ENCODE measurements around the gene PSMA5. TPM values are rescaled to one million over a fixed set of nuclear protein-coding genes. Genes with fewer than 3 reads are reported as not detected.

PSMA5 gene
- total RNA-seq, 1 experiment from 2014 or later = 169 TPM

DNA sequence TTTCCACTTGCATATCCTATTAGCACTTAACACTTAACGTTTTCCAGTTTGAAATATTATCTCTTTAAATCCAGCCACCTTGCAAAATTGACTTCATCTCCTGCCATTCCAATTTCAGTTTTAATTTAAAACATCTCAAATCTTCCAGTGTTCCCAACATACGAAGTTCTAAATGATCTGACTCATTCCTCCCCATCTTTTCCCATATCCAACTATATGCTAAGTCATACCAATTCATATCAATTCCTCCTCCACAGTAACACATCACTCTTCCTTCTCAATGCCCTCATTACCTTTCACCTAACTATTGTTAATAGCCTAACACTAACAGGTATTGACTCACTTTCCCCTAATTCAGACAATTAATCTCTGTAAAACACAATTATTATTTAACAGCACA, 2.8 kb downstream of the PSMA5 start:
- H3K27me3 ChIP-seq (ENCODE audit: insufficient read depth, low read length) = no peaks in the 10 kb centered on the region
- peaks cover 7 to 29% of the 10 kb centered on the region in 2 experiments for H3K4me1 ChIP-seq (ENCODE audit: control insufficient read depth in 1 of 2, insufficient read depth in 2 of 2, low read length in 2 of 2)
- ChIA-PET RAD21 (ENCODE audit: low non-redundant PET in 1 of 2, low total read pairs in 2 of 2, uncharacterized antibody in 2 of 2, unreplicated experiment in 2 of 2) (no interaction called here), POLR2A (no interaction called here), CTCF (no interaction called here)
- DNase-seq (ENCODE audit: low read depth, low spot score) = no peak
- intact Hi-C loops (cut with micrococcal nuclease) = no loop called here
- no peaks in the 10 kb centered on the region for H3K9me2 ChIP-seq (ENCODE audit: insufficient read depth)
- no peaks in the 10 kb centered on the region for H3K9me3 ChIP-seq (ENCODE audit: control insufficient read depth in 1 of 2, insufficient read depth in 1 of 2, low read depth in 1 of 2, low read length in 2 of 2)
- no TSS peak for BruUV-seq (replicated peaks)
- TF ChIP-seq, protein P1, sequence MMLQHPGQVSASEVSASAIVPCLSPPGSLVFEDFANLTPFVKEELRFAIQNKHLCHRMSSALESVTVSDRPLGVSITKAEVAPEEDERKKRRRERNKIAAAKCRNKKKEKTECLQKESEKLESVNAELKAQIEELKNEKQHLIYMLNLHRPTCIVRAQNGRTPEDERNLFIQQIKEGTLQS (IDR thresholded peaks at IDR 0.05) = no peak
- TF ChIP-seq TCF7L2 (IDR thresholded peaks at IDR 0.05; ENCODE audit: borderline replicate concordance, extremely low read depth, insufficient read depth, insufficient read length) (no peak), SRF (IDR thresholded peaks at IDR 0.05; ENCODE audit: low read depth) (no peak), ZFX (IDR thresholded peaks at IDR 0.05) (no peak), EZH2 (IDR thresholded peaks at IDR 0.05) (no peak), FOSL1 (IDR thresholded peaks at IDR 0.05; ENCODE audit: low read depth) (no peak), ZNF274 (IDR thresholded peaks at IDR 0.05; ENCODE audit: low read depth, low read length) (no peak), SIN3A (IDR thresholded peaks at IDR 0.05; ENCODE audit: low read depth) (no peak), YY1 (IDR thresholded peaks at IDR 0.05; ENCODE audit: extremely low read depth, insufficient replicate concordance, low read depth, low read length) (no peak)
- TF ChIP-seq, protein P2, sequence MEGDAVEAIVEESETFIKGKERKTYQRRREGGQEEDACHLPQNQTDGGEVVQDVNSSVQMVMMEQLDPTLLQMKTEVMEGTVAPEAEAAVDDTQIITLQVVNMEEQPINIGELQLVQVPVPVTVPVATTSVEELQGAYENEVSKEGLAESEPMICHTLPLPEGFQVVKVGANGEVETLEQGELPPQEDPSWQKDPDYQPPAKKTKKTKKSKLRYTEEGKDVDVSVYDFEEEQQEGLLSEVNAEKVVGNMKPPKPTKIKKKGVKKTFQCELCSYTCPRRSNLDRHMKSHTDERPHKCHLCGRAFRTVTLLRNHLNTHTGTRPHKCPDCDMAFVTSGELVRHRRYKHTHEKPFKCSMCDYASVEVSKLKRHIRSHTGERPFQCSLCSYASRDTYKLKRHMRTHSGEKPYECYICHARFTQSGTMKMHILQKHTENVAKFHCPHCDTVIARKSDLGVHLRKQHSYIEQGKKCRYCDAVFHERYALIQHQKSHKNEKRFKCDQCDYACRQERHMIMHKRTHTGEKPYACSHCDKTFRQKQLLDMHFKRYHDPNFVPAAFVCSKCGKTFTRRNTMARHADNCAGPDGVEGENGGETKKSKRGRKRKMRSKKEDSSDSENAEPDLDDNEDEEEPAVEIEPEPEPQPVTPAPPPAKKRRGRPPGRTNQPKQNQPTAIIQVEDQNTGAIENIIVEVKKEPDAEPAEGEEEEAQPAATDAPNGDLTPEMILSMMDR (IDR thresholded peaks at IDR 0.05 in 2 of 3, conservative IDR thresholded peaks at IDR 0.05 in 1 of 3; ENCODE audit: borderline replicate concordance in 1 of 3, insufficient read depth in 1 of 3, low read depth in 2 of 3, low read length in 2 of 3) = no peak
- TF ChIP-seq, protein P3, sequence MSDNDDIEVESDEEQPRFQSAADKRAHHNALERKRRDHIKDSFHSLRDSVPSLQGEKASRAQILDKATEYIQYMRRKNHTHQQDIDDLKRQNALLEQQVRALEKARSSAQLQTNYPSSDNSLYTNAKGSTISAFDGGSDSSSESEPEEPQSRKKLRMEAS (IDR thresholded peaks at IDR 0.05) = no peak
- TF ChIP-seq, protein P4, sequence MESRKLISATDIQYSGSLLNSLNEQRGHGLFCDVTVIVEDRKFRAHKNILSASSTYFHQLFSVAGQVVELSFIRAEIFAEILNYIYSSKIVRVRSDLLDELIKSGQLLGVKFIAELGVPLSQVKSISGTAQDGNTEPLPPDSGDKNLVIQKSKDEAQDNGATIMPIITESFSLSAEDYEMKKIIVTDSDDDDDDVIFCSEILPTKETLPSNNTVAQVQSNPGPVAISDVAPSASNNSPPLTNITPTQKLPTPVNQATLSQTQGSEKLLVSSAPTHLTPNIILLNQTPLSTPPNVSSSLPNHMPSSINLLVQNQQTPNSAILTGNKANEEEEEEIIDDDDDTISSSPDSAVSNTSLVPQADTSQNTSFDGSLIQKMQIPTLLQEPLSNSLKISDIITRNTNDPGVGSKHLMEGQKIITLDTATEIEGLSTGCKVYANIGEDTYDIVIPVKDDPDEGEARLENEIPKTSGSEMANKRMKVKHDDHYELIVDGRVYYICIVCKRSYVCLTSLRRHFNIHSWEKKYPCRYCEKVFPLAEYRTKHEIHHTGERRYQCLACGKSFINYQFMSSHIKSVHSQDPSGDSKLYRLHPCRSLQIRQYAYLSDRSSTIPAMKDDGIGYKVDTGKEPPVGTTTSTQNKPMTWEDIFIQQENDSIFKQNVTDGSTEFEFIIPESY (IDR thresholded peaks at IDR 0.05; ENCODE audit: extremely low read depth, insufficient replicate concordance, low read length) = no peak
- TF ChIP-seq, protein P5, sequence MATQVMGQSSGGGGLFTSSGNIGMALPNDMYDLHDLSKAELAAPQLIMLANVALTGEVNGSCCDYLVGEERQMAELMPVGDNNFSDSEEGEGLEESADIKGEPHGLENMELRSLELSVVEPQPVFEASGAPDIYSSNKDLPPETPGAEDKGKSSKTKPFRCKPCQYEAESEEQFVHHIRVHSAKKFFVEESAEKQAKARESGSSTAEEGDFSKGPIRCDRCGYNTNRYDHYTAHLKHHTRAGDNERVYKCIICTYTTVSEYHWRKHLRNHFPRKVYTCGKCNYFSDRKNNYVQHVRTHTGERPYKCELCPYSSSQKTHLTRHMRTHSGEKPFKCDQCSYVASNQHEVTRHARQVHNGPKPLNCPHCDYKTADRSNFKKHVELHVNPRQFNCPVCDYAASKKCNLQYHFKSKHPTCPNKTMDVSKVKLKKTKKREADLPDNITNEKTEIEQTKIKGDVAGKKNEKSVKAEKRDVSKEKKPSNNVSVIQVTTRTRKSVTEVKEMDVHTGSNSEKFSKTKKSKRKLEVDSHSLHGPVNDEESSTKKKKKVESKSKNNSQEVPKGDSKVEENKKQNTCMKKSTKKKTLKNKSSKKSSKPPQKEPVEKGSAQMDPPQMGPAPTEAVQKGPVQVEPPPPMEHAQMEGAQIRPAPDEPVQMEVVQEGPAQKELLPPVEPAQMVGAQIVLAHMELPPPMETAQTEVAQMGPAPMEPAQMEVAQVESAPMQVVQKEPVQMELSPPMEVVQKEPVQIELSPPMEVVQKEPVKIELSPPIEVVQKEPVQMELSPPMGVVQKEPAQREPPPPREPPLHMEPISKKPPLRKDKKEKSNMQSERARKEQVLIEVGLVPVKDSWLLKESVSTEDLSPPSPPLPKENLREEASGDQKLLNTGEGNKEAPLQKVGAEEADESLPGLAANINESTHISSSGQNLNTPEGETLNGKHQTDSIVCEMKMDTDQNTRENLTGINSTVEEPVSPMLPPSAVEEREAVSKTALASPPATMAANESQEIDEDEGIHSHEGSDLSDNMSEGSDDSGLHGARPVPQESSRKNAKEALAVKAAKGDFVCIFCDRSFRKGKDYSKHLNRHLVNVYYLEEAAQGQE (IDR thresholded peaks at IDR 0.05; ENCODE audit: low read depth) = no peak
- peaks cover 85% of the 10 kb centered on the region for H3K79me2 ChIP-seq (ENCODE audit: insufficient read depth, low read length)
- peaks cover 18 to 22% of the 10 kb centered on the region in 2 experiments; a peak in 3 of 4 replicates for H3K36me3 ChIP-seq (ENCODE audit: control insufficient read depth in 1 of 2, insufficient read depth in 2 of 2, low read length in 2 of 2)
- H3K27ac ChIP-seq (ENCODE audit: low read depth, low read length) = no peak overlapping the region
- peaks cover 15% of the 10 kb centered on the region; the same call in 1 of the 2 replicates for H4K20me1 ChIP-seq (ENCODE audit: insufficient read depth)
- ATAC-seq = no peak
- no peak overlapping the region for H3K9ac ChIP-seq (ENCODE audit: low read length)
- H3K4me3 ChIP-seq (replicated peaks in 1 of 2; ENCODE audit: low read depth in 1 of 2, low read length in 2 of 2) = no peak overlapping the region
- H2AFZ ChIP-seq (ENCODE audit: low read depth, low read length, poor library complexity, severe bottlenecking) = no peak overlapping the region
- no peak overlapping the region for H3K4me2 ChIP-seq (ENCODE audit: low read length)

All from HCT116 (cell line).